ENCODE results near the gene BMP6.

The BMP6 gene

GRCh38 chr6:7750197-7750596, 24.3 kb downstream of the BMP6 start:
- no peak for DNase-seq

GRCh38 chr6:7758456-7758855, 32.6 kb downstream of the BMP6 start:
- DNase-seq, result no peak

GRCh38 chr6:7759320-7759719, 33.4 kb downstream of the BMP6 start:
- DNase-seq, result no peak

GRCh38 chr6:7761051-7761450, 35.2 kb downstream of the BMP6 start:
- no peak for DNase-seq

- no peak for DNase-seq
Measured at GRCh38 chr6:7762760-7763159, 36.9 kb downstream of the BMP6 start.

- no peak for DNase-seq
Measured at GRCh38 chr6:7763881-7764280, 38.0 kb downstream of the BMP6 start.

GRCh38 chr6:7765575-7766325, 39.9 kb downstream of the BMP6 start:
- no peak for DNase-seq

- DNase-seq, result no peak
Measured at GRCh38 chr6:7769702-7770101, 43.8 kb downstream of the BMP6 start.

GRCh38 chr6:7770111-7770510, 44.2 kb downstream of the BMP6 start:
- no peak for DNase-seq

GRCh38 chr6:7770601-7771000, 44.7 kb downstream of the BMP6 start:
- DNase-seq, result no peak

GRCh38 chr6:7773322-7773721, 47.4 kb downstream of the BMP6 start:
- no peak for DNase-seq

GRCh38 chr6:7773914-7774313, 48.0 kb downstream of the BMP6 start:
- no peak for DNase-seq

- DNase-seq, result no peak
Measured at GRCh38 chr6:7776509-7776908, 50.6 kb downstream of the BMP6 start.

GRCh38 chr6:7777074-7777473, 51.2 kb downstream of the BMP6 start:
- DNase-seq, result no peak

GRCh38 chr6:7781240-7781639, 55.3 kb downstream of the BMP6 start:
- no peak for DNase-seq

GRCh38 chr6:7784248-7784647, 58.3 kb downstream of the BMP6 start:
- DNase-seq, result no peak

- no peak for DNase-seq
Measured at GRCh38 chr6:7784706-7785105, 58.8 kb downstream of the BMP6 start.

- no peak for DNase-seq
Measured at GRCh38 chr6:7785243-7786035, 59.5 kb downstream of the BMP6 start.

- no peak for DNase-seq
Measured at GRCh38 chr6:7786214-7786661, 60.3 kb downstream of the BMP6 start.

- no peak for DNase-seq
Measured at GRCh38 chr6:7787137-7787608, 61.3 kb downstream of the BMP6 start.

- no peak for DNase-seq
Measured at GRCh38 chr6:7787731-7788130, 61.8 kb downstream of the BMP6 start.

- no peak for DNase-seq
Measured at GRCh38 chr6:7794509-7794908, 68.6 kb downstream of the BMP6 start.

- no peak for DNase-seq
Measured at GRCh38 chr6:7797386-7797785, 71.5 kb downstream of the BMP6 start.

GRCh38 chr6:7798751-7799150, 72.9 kb downstream of the BMP6 start:
- no peak for DNase-seq
